ENCODE measurements around the gene ST6GALNAC3. TPM values are rescaled to one million over a fixed set of nuclear protein-coding genes. Genes with fewer than 3 reads are reported as not detected.
A peak's percentile ranks its signal among the peaks of the same experiment; 100 is the strongest.

Gene ST6GALNAC3
- total RNA-seq, 1 donor from 2014 or later: 4.7 TPM

- no peak for TF ChIP-seq CTCF (IDR thresholded peaks at IDR 0.05)
- Mint-ChIP-seq H3K27me3 (ENCODE audit: low read depth) (no peaks in the 10 kb centered on the region), H3K4me3 (ENCODE audit: unreplicated experiment) (no peak overlapping the region), H3K4me1 (ENCODE audit: low read depth) (no peaks in the 10 kb centered on the region), H3K9me3 (ENCODE audit: low read depth) (peaks cover 3% of the 10 kb centered on the region), H3K27ac (ENCODE audit: unreplicated experiment) (no peak overlapping the region), H3K36me3 (ENCODE audit: low read depth) (no peaks in the 10 kb centered on the region)
- no peak for DNase-seq (ENCODE audit: low spot score)
Measured at GRCh38 chr1:76388261-76388660, 313.7 kb downstream of the ST6GALNAC3 start.

- H3K9me3 Mint-ChIP-seq (ENCODE audit: low read depth): no peaks in the 10 kb centered on the region
- H3K36me3 Mint-ChIP-seq (ENCODE audit: low read depth): no peaks in the 10 kb centered on the region
- DNase-seq (ENCODE audit: low spot score): no peak
- no peaks in the 10 kb centered on the region for H3K27me3 Mint-ChIP-seq (ENCODE audit: low read depth)
- H3K27ac Mint-ChIP-seq (ENCODE audit: unreplicated experiment): no peak overlapping the region
- no peak overlapping the region for H3K4me3 Mint-ChIP-seq (ENCODE audit: unreplicated experiment)
- no peak for TF ChIP-seq CTCF (IDR thresholded peaks at IDR 0.05)
- H3K4me1 Mint-ChIP-seq (ENCODE audit: low read depth): no peaks in the 10 kb centered on the region
Measured at GRCh38 chr1:76390456-76390855, 315.9 kb downstream of the ST6GALNAC3 start.

GRCh38 chr1:76395059-76395458, 320.5 kb downstream of the ST6GALNAC3 start:
- no peaks in the 10 kb centered on the region for H3K9me3 Mint-ChIP-seq (ENCODE audit: low read depth)
- no peak overlapping the region for H3K4me3 Mint-ChIP-seq (ENCODE audit: unreplicated experiment)
- no peak for DNase-seq (ENCODE audit: low spot score)
- H3K4me1 Mint-ChIP-seq (ENCODE audit: low read depth): no peaks in the 10 kb centered on the region
- H3K36me3 Mint-ChIP-seq (ENCODE audit: low read depth): no peaks in the 10 kb centered on the region
- H3K27me3 Mint-ChIP-seq (ENCODE audit: low read depth): no peaks in the 10 kb centered on the region
- no peak for TF ChIP-seq CTCF (IDR thresholded peaks at IDR 0.05)
- H3K27ac Mint-ChIP-seq (ENCODE audit: unreplicated experiment): no peak overlapping the region

- peaks cover 9% of the 10 kb centered on the region for H3K9me3 Mint-ChIP-seq (ENCODE audit: low read depth)
- H3K27me3 Mint-ChIP-seq (ENCODE audit: low read depth): no peaks in the 10 kb centered on the region
- peaks cover 16% of the 10 kb centered on the region for H3K4me1 Mint-ChIP-seq (ENCODE audit: low read depth)
- TF ChIP-seq CTCF (IDR thresholded peaks at IDR 0.05): no peak
- DNase-seq (ENCODE audit: low spot score): no peak
- peaks cover 2% of the 10 kb centered on the region for H3K36me3 Mint-ChIP-seq (ENCODE audit: low read depth)
- peak overlapping the region; percentile 53 for H3K27ac Mint-ChIP-seq (ENCODE audit: unreplicated experiment)
- H3K4me3 Mint-ChIP-seq (ENCODE audit: unreplicated experiment): no peak overlapping the region
Measured at GRCh38 chr1:76402128-76402527, 327.6 kb downstream of the ST6GALNAC3 start.

- TF ChIP-seq CTCF (IDR thresholded peaks at IDR 0.05): no peak
- H3K4me3 Mint-ChIP-seq (ENCODE audit: unreplicated experiment): no peak overlapping the region
- H3K27ac Mint-ChIP-seq (ENCODE audit: unreplicated experiment): no peak overlapping the region
- H3K9me3 Mint-ChIP-seq (ENCODE audit: low read depth): no peaks in the 10 kb centered on the region
- DNase-seq (ENCODE audit: low spot score): no peak
- H3K27me3 Mint-ChIP-seq (ENCODE audit: low read depth): no peaks in the 10 kb centered on the region
- peaks cover 4% of the 10 kb centered on the region for H3K4me1 Mint-ChIP-seq (ENCODE audit: low read depth)
- H3K36me3 Mint-ChIP-seq (ENCODE audit: low read depth): no peaks in the 10 kb centered on the region
Measured at GRCh38 chr1:76408303-76408702, 333.8 kb downstream of the ST6GALNAC3 start.
